GM19467 (cell line): ENCODE results near the gene BLOC1S2.
A peak's percentile ranks its signal among the peaks of the same experiment; 100 is the strongest.
"Not testable (repeated sequence)": the region's sequence is repeated elsewhere in the genome, so short reads cannot be mapped to it uniquely, and the experiment has no call there.

Experiments used
- ATAC-seq: cut with Tn5 transposase; IDR thresholded peaks from one replicate; pipeline ENCODE4 v1.9.1; 2021; ENCODE audit warnings: mild to moderate bottlenecking, moderate library complexity; ENCODE audit not compliant: unreplicated experiment

The BLOC1S2 gene

DNA sequence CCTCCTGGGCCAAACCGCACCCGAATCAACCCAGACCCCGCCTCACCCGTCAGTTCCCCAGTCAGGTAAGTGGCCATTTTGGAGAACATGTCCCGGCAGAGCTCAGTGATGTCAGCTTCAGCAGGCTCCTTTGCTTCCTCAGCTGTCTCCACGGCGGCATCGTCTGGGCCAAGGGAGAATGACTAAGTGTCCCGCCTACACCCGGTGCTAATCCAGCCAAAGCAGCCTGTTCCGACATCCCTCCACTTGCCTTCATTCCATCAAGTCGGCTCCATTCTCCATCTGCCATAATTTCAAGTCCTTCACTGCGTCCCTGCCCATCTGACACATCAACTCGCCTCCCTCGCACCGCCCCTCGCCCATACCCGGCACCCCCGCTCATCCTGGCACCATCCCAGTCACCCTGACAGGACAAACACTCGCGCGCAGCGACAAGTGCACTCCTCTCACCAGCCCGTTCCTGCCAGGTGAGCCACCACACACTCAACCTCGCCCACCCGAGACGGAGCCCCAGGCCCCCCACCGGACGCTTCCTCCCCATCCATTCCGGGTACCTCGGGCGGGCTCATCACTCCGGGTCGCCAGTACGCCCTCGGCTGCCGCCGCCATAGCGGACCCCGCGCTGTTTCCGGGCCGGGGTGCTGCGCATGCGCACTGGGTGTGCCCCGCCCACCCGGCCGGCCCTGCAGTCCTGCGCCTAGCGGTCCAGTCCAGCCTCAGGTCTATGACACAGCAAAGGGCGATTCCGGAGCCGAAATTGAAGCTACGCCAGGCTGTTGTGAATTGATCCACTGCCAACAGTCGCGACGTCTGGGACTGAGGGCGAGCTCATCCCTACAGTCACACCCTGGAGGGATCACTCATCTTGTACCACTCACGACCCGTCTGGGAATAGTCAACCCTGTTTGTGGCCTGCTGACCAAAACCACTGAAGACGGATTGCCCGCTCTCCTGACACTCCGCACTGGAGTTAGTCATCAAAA lies at the start of gene BLOC1S2:
TSS of gene BLOC1S2 (minus strand) at position 630 of the 983 bp plus-strand sequence. CDS start at position 609, 21 bp downstream.
- ATAC-seq, result peak; percentile 88

GRCh38 chr10:100334762-100335161 lies 48.3 kb upstream of the BLOC1S2 start:
- ATAC-seq, result no peak

DNA sequence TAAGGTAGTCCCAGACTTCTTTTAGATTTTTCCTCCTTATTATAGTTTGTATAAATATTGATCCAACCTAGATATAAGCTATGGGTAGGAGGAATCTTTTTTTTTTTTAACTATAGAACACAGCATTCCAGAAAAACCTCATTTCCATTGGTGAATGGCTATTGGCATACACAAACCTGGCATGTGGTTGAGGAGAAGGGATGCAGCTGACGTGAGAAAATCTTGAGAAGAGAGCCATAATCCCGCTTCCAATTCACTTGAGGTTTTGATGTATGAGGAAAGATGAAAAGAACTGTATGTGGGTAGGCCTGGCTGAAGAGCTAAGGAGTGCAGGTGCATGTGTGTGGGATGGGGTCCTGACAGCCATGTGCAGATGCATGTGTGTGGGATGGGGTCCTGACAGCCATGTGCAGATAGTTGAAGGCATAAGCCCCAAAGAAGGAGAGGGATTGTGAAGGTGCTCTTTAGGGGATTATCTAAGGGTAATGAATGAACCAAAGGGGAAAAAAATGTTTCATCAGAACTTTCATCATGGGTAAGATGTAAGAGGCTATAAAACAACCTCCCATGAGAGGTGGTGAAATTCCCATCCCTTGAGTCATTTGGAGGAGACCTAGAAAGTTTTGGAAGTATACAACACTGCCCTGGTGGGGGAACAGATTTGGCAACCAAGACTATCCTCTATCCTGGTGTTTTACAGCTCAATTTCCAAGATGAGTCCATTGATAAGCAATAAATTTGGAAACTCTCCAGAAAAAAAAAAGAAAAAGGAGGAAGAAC lies 47.4 kb upstream of the BLOC1S2 start:
- ATAC-seq, result no peak

- ATAC-seq, result no peak
Observed at GRCh38 chr10:100333106-100333505, 46.6 kb upstream of the BLOC1S2 start.

- no peak for ATAC-seq
Observed at GRCh38 chr10:100330079-100330478, 43.6 kb upstream of the BLOC1S2 start, which contains the start of gene PKD2L1. Gene PKD2L1 (minus strand): TSS chr10:100330228. CDS start chr10:100330103, 125 bp downstream.

DNA sequence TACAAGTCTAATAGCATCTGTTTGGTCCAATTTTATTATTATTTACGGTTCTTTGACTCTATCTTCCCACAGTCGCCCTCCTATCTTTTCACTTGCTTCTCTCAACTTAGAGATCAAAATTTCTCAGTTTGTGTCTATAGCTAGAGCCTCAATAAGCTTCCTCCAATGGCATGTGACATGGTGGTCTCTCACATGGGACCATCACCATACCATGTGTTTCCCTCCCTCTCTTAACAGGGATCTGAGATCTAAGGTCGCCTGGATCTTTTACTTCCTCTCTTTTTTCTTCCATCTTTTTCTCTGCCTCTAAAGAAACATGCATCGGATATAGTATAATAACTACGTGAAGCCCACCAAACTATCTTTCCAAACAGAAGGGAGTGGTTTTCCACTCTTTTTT lies 41.7 kb upstream of the BLOC1S2 start:
- no peak for ATAC-seq

DNA sequence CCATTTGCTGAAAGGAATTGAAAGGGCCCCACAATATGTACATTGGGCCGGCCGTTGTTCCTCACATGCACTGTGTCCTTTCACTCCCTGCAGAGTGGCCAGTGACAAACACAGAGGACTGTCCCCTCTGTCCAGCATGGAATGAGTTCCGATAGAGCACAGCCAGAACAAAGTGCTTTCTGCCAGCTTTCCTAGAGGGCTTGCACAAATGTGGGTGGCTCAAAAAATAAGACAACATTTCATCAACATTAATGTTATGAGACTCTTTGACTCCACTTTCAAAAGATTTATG lies 41.2 kb upstream of the BLOC1S2 start:
- no peak for ATAC-seq

DNA sequence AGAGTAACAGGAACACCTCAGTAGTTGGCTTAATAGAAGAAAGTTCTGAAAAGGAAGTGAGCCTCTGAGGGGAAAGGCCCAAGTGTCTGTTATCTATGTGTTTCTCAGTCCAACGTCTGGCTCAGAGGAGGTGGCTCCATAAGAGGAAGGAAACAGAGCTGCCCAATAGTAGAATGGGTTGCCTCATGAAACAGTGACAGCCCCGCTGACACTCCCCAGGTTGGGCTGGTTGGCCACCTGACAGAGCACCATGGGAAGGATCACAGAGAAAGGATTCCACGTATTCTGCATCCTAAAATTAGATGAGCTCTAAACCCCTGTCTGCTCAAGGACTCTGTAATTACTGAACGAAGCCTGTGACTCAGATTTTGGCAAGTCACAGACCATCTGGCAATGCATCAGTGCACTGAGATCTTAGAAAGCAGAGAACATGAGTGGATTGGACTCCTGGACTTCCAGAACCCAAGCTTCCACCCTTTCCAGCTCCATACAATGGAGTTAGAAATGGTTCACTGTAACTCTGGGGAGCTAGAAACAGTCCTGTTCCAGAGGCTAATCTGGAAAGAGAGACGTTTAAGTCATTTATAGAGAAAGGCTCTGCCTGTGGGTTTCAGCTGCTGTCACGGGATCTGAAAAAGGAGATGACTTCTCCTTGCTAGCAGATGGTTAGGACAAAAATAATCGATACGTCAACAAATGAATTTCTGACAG lies 40.7 kb upstream of the BLOC1S2 start:
- peak; percentile 95 for ATAC-seq

- ATAC-seq, result no peak
Observed at GRCh38 chr10:100325158-100325557, 38.7 kb upstream of the BLOC1S2 start.

DNA sequence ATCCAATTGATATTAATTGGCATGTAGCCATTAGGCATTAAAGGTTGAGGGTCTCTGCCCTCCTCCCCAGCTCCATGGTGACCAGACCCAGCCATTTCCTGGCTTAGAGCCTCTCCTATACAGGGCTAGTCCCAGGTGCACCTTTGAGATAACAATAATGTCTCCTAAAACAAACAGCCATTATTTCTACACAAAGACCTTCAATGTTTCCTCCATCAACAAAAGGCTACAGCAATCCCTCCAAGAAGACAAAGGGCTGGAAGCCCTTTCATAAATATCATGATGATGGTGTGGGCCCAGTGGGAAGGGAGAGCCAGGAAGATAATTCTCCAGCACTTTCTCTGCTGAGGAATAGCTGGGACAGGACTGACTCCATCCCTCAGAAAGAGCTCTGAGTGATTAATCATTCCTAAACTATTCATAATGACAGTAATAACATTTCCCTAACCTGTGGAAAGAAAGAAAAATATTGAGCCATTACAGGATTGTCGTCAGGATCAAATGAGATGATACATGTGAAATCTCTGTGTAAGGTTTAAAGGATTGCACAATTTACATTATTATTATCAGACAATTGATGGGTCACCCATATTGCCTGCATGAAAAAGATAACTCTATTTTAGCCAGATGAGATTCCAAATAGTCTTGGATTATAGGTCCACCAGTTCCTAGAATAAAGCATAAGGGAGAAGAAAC lies 33.4 kb upstream of the BLOC1S2 start:
- ATAC-seq, result no peak

DNA sequence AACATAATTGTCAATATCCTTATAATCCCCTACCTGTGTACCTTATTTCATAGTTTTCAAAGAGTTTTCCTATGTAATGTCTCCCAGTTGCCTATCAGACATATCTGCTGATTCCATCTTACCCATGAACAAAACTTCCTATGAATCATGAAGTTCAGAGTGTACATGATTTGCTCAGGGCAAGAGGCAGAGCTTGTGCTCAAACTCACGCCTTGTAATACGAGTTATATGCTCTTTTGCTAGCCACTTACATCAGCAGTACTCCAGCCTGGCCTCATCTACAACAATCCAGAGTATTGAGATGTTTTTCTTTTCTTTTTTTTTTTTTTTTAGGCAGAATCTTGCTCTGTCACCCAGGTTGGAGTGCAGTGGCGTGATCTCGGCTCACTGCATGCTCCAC lies 31.7 kb upstream of the BLOC1S2 start:
- ATAC-seq, result no peak

- ATAC-seq, result no peak
Observed at GRCh38 chr10:100315615-100316014, 29.1 kb upstream of the BLOC1S2 start.

DNA sequence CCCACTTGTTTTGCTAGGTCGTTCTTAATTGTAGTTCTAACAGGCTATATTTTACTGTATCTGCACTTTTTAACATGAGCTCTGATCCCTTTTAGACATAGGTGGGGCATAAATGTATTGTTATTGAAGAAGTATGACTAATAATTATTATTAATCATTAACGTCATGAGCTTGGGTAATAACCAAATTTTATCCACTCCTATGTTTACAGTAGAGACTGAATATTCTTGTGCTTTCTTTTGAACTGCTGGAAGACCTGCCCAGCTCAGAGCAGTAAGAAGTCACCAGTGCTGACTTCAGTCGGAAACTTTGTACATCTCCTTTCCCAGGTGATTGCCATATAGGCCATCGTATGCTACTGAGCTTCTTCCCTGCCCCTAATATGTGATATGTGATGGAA lies 24.8 kb upstream of the BLOC1S2 start:
- ATAC-seq, result no peak

- no peak for ATAC-seq
Observed at GRCh38 chr10:100307684-100308083, 21.2 kb upstream of the BLOC1S2 start.

DNA sequence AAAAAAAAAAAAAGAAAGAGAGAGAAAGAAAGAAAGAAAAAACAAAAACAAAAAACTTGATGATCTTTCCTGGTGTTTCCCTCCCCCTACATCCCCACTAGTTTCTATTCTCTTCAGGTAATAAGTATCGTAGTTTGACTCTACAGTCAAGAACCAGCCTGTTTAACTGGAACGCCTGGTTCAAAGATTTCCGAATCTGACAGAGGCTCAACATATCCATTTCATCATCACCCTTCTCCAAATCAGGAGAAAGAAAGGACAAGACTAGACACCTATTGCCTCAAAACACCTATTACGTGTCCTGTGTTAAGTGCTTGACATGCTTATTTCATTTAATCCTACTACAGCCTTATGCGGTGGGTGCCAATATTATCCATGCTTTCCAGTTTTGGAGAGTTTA lies 20.4 kb upstream of the BLOC1S2 start:
- no peak for ATAC-seq

DNA sequence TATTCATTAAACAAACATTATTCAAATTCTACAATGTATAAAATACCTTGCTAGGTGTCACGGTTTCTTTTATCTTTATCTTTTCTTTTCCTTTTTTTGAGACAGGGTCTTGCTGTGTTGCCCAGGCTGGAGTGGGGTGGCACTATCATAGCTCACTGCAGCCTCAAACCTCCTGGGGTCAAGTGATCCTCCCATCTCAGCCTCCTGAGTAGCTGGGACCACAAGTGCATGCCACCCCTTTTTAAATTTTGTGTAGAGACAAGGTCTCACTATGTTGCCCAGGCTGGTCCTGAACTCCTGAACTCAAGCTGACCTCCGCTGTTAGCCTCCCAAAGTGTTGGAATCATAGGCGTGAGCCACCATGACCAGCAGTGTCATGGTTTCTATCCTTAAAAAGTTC lies 17.9 kb upstream of the BLOC1S2 start:
- ATAC-seq, result no peak

GRCh38 chr10:100303724-100304319 lies 17.3 kb upstream of the BLOC1S2 start:
- ATAC-seq, result no peak

DNA sequence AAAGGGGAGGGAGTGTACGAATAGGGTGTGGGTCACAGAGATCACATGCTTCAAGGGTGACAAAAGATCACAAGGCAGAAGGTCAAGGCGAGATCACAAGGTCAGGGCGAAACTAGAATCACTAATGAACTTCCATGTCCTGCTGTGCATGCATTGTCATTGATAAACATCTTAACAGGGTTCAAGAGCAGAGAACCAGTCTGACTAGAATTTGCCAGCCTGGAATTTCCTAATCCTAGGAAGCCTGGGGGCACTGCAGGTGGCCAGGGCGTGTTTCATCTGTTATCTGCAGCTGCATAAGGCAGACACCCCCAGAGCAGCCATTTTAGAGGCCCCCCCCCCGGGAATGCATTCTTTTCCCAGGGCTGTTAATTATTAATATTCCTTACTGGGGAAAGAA lies 14.6 kb upstream of the BLOC1S2 start:
- not testable (repeated sequence) for ATAC-seq

DNA sequence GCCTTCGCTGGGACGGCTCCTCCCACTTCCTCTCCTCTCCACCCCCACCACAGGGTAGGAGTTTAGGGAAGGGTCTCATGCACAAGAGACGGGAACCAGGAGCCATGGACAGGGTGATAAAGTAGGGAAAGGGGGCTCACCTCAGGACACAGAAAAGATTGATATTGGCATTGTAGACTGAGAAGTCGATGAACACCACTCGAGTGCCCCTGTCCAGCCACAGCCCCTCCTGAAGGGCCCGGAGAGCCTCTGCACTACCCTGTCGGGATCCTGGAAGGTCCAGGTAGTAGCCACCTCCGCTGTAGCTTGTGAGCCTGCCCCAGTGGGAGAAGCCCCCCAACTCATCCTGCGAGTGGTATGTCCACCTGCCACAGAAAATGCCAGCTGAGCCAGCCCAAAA lies 10.8 kb upstream of the BLOC1S2 start:
- no peak for ATAC-seq

DNA sequence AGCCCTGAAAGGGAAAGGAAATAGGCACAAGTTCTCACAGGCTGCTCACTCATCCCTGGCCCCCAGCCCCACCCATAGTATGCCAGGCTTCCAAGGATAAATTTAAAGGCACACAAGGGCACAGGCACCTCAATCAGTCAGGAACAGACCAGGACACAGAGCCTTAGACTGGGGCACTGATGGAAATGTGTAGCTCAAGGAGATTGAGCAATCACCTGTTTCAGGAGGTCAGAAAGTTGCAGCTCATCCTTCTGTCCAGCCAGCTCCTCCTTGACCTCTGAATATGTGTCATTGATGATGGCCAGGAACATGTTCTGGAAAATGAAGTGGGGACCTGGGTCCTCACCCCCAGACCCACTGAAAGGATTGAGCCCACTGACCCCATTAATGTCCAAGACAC lies 6.6 kb upstream of the BLOC1S2 start:
- no peak for ATAC-seq
